ENCODE data around the gene CAMK1D.
"Not testable (repeated sequence)": the region's sequence is repeated elsewhere in the genome, so short reads cannot be mapped to it uniquely, and the experiment has no call there.

CAMK1D gene

GRCh38 chr10:12710157-12710556 lies 360.8 kb downstream of the CAMK1D start:
- TF ChIP-seq MAX (IDR thresholded peaks at IDR 0.05; ENCODE audit: low read depth, low read length) (no peak), POLR2A (IDR thresholded peaks at IDR 0.05; ENCODE audit: extremely low read depth, insufficient read length) (no peak), MYC (IDR thresholded peaks at IDR 0.05; ENCODE audit: low read depth, low read length) (no peak), CTCF (IDR thresholded peaks at IDR 0.05; ENCODE audit: low read depth, low read length) (no peak)
- H3K4me3 ChIP-seq (ENCODE audit: low read depth, low read length): no peak overlapping the region
- DNase-seq (ENCODE audit: low read depth): no peak

- no peak overlapping the region for H3K4me3 ChIP-seq (ENCODE audit: low read depth, low read length)
- no peak for TF ChIP-seq MYC (IDR thresholded peaks at IDR 0.05; ENCODE audit: low read depth, low read length)
- TF ChIP-seq MAX (IDR thresholded peaks at IDR 0.05; ENCODE audit: low read depth, low read length): no peak
- TF ChIP-seq POLR2A (IDR thresholded peaks at IDR 0.05; ENCODE audit: extremely low read depth, insufficient read length): no peak
- peak; percentile 77 for TF ChIP-seq CTCF (IDR thresholded peaks at IDR 0.05; ENCODE audit: low read depth, low read length)
- peak; percentile 74 for DNase-seq (ENCODE audit: low read depth)
Observed at GRCh38 chr10:12710594-12711349, 361.4 kb downstream of the CAMK1D start.

- TF ChIP-seq MYC (IDR thresholded peaks at IDR 0.05; ENCODE audit: low read depth, low read length): no peak
- no peak for TF ChIP-seq CTCF (IDR thresholded peaks at IDR 0.05; ENCODE audit: low read depth, low read length)
- no peak for TF ChIP-seq POLR2A (IDR thresholded peaks at IDR 0.05; ENCODE audit: extremely low read depth, insufficient read length)
- TF ChIP-seq MAX (IDR thresholded peaks at IDR 0.05; ENCODE audit: low read depth, low read length): no peak
- DNase-seq (ENCODE audit: low read depth): no peak
- H3K4me3 ChIP-seq (ENCODE audit: low read depth, low read length): no peak overlapping the region
Observed at GRCh38 chr10:12711350-12711708, 362.0 kb downstream of the CAMK1D start.

GRCh38 chr10:12712293-12712983 lies 363.1 kb downstream of the CAMK1D start:
- TF ChIP-seq MAX (IDR thresholded peaks at IDR 0.05; ENCODE audit: low read depth, low read length) (no peak), MYC (IDR thresholded peaks at IDR 0.05; ENCODE audit: low read depth, low read length) (no peak), POLR2A (IDR thresholded peaks at IDR 0.05; ENCODE audit: extremely low read depth, insufficient read length) (no peak), CTCF (IDR thresholded peaks at IDR 0.05; ENCODE audit: low read depth, low read length) (no peak)
- peak; percentile 3 for DNase-seq (ENCODE audit: low read depth)
- no peak overlapping the region for H3K4me3 ChIP-seq (ENCODE audit: low read depth, low read length)

- DNase-seq (ENCODE audit: low read depth); H3K4me3 ChIP-seq (ENCODE audit: low read depth, low read length): not testable (repeated sequence)
Observed at GRCh38 chr10:12712984-12713316, 363.6 kb downstream of the CAMK1D start.

- no peak for TF ChIP-seq POLR2A (IDR thresholded peaks at IDR 0.05; ENCODE audit: extremely low read depth, insufficient read length)
- TF ChIP-seq MYC (IDR thresholded peaks at IDR 0.05; ENCODE audit: low read depth, low read length): no peak
- no peak for TF ChIP-seq CTCF (IDR thresholded peaks at IDR 0.05; ENCODE audit: low read depth, low read length)
- no peak for TF ChIP-seq MAX (IDR thresholded peaks at IDR 0.05; ENCODE audit: low read depth, low read length)
Observed at GRCh38 chr10:12716042-12716441, 366.7 kb downstream of the CAMK1D start.

More at GRCh38 chr10:12716042-12716441, 366.7 kb downstream of the CAMK1D start:
- no peak overlapping the region for H3K4me3 ChIP-seq (ENCODE audit: low read depth, low read length)
- no peak for DNase-seq (ENCODE audit: low read depth)

Data from NB4 (cell line).